OCI-LY1 (cell line): ENCODE results near the gene OCLN.

Experiments used
- EZH2 ChIP-seq: fragments of 200-600 bp; sonication (generic), shearing (Covaris generic); IDR thresholded peaks from 2 replicates; pipeline ENCODE4 v1.8.0; 2017; ENCODE audit warnings: borderline replicate concordance, mixed run types, mild to moderate bottlenecking, antibody characterized with exemption, low read length, moderate library complexity, mixed read lengths
- TF ChIP-seq, protein P1 (sequence below): fragments of 200-600 bp; sonication (generic), shearing (Covaris generic); IDR thresholded peaks from 2 replicates; pipeline ENCODE4 v1.5.1; 2017; ENCODE audit warnings: mild to moderate bottlenecking, antibody characterized with exemption, low read length, moderate library complexity, mixed read lengths

DNA sequence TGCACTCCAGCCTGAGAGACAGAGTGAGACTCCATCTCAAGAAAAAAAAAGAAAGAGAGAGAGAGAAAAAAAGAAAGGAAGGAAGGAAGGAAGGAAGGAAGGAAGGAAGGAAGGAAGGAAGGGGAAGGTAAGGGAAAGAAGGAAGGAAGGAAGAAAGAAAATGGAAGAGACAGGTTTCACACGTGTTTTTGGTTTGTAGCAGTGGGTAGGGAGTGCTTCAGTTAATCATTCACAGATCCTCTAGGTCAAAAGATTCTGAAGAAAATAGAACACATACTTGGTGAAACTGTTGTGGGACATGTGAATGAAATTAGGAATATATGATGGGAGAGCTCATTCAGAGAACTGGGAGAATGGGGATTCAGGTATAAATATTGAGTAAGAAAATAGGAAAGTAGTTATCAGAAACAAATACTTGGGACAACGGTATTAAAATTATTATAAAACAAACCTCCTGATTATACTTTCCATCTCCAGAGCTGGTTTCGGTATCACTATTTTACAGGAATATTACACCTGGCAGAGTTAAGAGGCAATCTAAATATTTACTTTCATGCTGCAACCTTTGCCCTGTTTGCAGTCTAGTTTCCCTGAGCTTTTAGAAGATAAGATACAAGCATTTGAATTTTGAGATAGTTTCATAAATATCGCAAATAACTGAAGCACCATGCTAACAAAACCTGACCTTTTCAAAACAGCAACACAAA, 40.5 kb upstream of the OCLN start:
- TF ChIP-seq, protein P1, sequence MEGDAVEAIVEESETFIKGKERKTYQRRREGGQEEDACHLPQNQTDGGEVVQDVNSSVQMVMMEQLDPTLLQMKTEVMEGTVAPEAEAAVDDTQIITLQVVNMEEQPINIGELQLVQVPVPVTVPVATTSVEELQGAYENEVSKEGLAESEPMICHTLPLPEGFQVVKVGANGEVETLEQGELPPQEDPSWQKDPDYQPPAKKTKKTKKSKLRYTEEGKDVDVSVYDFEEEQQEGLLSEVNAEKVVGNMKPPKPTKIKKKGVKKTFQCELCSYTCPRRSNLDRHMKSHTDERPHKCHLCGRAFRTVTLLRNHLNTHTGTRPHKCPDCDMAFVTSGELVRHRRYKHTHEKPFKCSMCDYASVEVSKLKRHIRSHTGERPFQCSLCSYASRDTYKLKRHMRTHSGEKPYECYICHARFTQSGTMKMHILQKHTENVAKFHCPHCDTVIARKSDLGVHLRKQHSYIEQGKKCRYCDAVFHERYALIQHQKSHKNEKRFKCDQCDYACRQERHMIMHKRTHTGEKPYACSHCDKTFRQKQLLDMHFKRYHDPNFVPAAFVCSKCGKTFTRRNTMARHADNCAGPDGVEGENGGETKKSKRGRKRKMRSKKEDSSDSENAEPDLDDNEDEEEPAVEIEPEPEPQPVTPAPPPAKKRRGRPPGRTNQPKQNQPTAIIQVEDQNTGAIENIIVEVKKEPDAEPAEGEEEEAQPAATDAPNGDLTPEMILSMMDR = no peak
- no peak for TF ChIP-seq EZH2
